H9 (cell line): ENCODE data around the gene RCN1. TPM values are rescaled to one million over a fixed set of nuclear protein-coding genes. Genes with fewer than 3 reads are reported as not detected.
A peak's percentile ranks its signal among the peaks of the same experiment; 100 is the strongest.

Source experiments
- DNase-seq: peaks from one replicate; pipeline ENCODE4 v3.0.0-alpha.2; 2017
- H2AFZ ChIP-seq: one replicate; pipeline ENCODE4 v1.6.1; 2013; ENCODE audit warnings: mild to moderate bottlenecking, low read length, control low read depth, moderate library complexity
- H2AK5ac ChIP-seq: 2 replicates; pipeline ENCODE4 v1.6.1; 2013; ENCODE audit warnings: low read length, control low read depth, mixed read lengths; ENCODE audit not compliant: insufficient read length
- H2BK120ac ChIP-seq: one replicate; pipeline ENCODE4 v1.6.1; 2013; ENCODE audit warnings: low read depth, mild to moderate bottlenecking, low read length, control low read depth, inconsistent platforms; ENCODE audit not compliant: poor library complexity, severe bottlenecking
- H2BK12ac ChIP-seq: 2 replicates; pipeline ENCODE4 v1.6.1; 2013; ENCODE audit warnings: low read length, control low read depth, mixed read lengths, low read depth; ENCODE audit not compliant: insufficient read length
- H2BK15ac ChIP-seq: 2 replicates; pipeline ENCODE4 v1.6.1; 2013; ENCODE audit warnings: low read depth, low read length, control low read depth
- H2BK20ac ChIP-seq: one replicate; pipeline ENCODE4 v1.6.1; 2013; ENCODE audit warnings: low read depth, mild to moderate bottlenecking, low read length, control low read depth, inconsistent platforms; ENCODE audit not compliant: poor library complexity, severe bottlenecking
- H2BK5ac ChIP-seq: 2 replicates; pipeline ENCODE4 v1.6.1; 2013; ENCODE audit warnings: low read length, control low read depth, mixed read lengths; ENCODE audit not compliant: insufficient read length
- H3K14ac ChIP-seq: 2 replicates; pipeline ENCODE4 v1.6.1; 2013; ENCODE audit warnings: low read length, control low read depth; ENCODE audit not compliant: insufficient read depth
- H3K18ac ChIP-seq: 2 replicates; pipeline ENCODE4 v1.6.1; 2013; ENCODE audit warnings: low read depth, mild to moderate bottlenecking, mixed read lengths, low read length, control low read depth; ENCODE audit not compliant: insufficient read length
- H3K23ac ChIP-seq: 2 replicates; pipeline ENCODE4 v1.6.1; 2013; ENCODE audit warnings: low read length, control low read depth, mixed read lengths, low read depth; ENCODE audit not compliant: insufficient read length
- H3K23me2 ChIP-seq: 2 replicates; pipeline ENCODE4 v1.6.1; 2013; ENCODE audit warnings: low read depth, mild to moderate bottlenecking, mixed read lengths, low read length, control low read depth; ENCODE audit not compliant: insufficient read length, poor library complexity, severe bottlenecking
- H3K27ac ChIP-seq: 2 replicates; pipeline ENCODE4 v1.5.1; 2013; ENCODE audit warnings: low read length, control low read depth, mixed read lengths, low read depth; ENCODE audit not compliant: insufficient read length
- H3K27me3 ChIP-seq: 2 replicates; pipeline ENCODE4 v1.6.1; 2013; ENCODE audit warnings: low read length, control low read depth, inconsistent platforms; ENCODE audit not compliant: insufficient read depth
- H3K4ac ChIP-seq: 2 replicates; pipeline ENCODE4 v1.6.1; 2013; ENCODE audit warnings: low read depth, mild to moderate bottlenecking, control low read depth, inconsistent platforms, low read length, moderate library complexity
- H3K4me1 ChIP-seq: 2 replicates; pipeline ENCODE4 v1.6.1; 2013; ENCODE audit warnings: low read length, control low read depth, inconsistent platforms; ENCODE audit not compliant: insufficient read depth
- H3K4me2 ChIP-seq: 2 replicates; pipeline ENCODE4 v1.6.1; 2013; ENCODE audit warnings: low read length, control low read depth, mixed read lengths; ENCODE audit not compliant: insufficient read length, insufficient read depth
- H3K56ac ChIP-seq: 2 replicates; pipeline ENCODE4 v1.6.1; 2013; ENCODE audit warnings: low read depth, mild to moderate bottlenecking, mixed read lengths, low read length, control low read depth; ENCODE audit not compliant: insufficient read length
- H3K79me1 ChIP-seq: 2 replicates; pipeline ENCODE4 v1.6.1; 2013; ENCODE audit warnings: low read depth, mild to moderate bottlenecking, moderate library complexity, low read length, control low read depth, inconsistent platforms; ENCODE audit not compliant: insufficient read depth, poor library complexity, severe bottlenecking
- H3K79me2 ChIP-seq: 2 replicates; pipeline ENCODE4 v1.6.1; 2013; ENCODE audit warnings: low read length, control low read depth, inconsistent platforms; ENCODE audit not compliant: insufficient read depth
- H3K9ac ChIP-seq: 2 replicates; pipeline ENCODE4 v1.6.1; 2013; ENCODE audit warnings: low read length, control low read depth, mixed read lengths; ENCODE audit not compliant: insufficient read length; ENCODE audit errors: extremely low read depth
- H3K9me3 ChIP-seq: one replicate; pipeline ENCODE4 v1.6.1; 2013; ENCODE audit warnings: low read depth, low read length, inconsistent platforms; ENCODE audit not compliant: control insufficient read depth
- H3T11ph ChIP-seq: one replicate; pipeline ENCODE4 v1.6.1; 2013; ENCODE audit warnings: mild to moderate bottlenecking, low read length, control low read depth, inconsistent platforms
- H4K20me1 ChIP-seq: one replicate; pipeline ENCODE4 v1.6.1; 2013; ENCODE audit not compliant: control insufficient read depth, insufficient read length, insufficient read depth
- H4K5ac ChIP-seq: 2 replicates; pipeline ENCODE4 v1.6.1; 2013; ENCODE audit warnings: low read depth, mild to moderate bottlenecking, mixed read lengths, low read length, control low read depth; ENCODE audit not compliant: insufficient read length
- H4K8ac ChIP-seq: replicated peaks from 2 replicates; pipeline ENCODE4 v1.6.1; 2013; ENCODE audit warnings: low read length, control low read depth, mixed read lengths, low read depth; ENCODE audit not compliant: insufficient read length
- H4K91ac ChIP-seq: 2 replicates; pipeline ENCODE4 v1.6.1; 2013; ENCODE audit warnings: low read depth, mild to moderate bottlenecking, moderate library complexity, mixed read lengths, low read length, control low read depth; ENCODE audit not compliant: insufficient read length
- H3K27ac Mint-ChIP-seq, 3 experiments: 2 replicates in 2 of 3; 3 replicates in 1 of 3; pipeline ENCODE4 v1.8.0; 2020 to 2021; ENCODE audit warnings: mixed read lengths in 3 of 3, mild to moderate bottlenecking in 1 of 3, moderate library complexity in 1 of 3
- H3K27me3 Mint-ChIP-seq: 2 replicates; pipeline ENCODE4 v1.8.0; 2021; ENCODE audit warnings: low read depth, mild to moderate bottlenecking, moderate library complexity, mixed read lengths
- H3K36me3 Mint-ChIP-seq, 3 experiments: 2 replicates in 2 of 3; 3 replicates in 1 of 3; pipeline ENCODE4 v1.8.0; 2020 to 2021; ENCODE audit warnings: low read depth in 3 of 3, mixed read lengths in 3 of 3; ENCODE audit not compliant: insufficient read depth in 1 of 3
- H3K4me1 Mint-ChIP-seq, 2 experiments: 2 replicates each; pipeline ENCODE4 v1.8.0; 2020; ENCODE audit warnings: mixed read lengths in 2 of 2
- H3K4me3 Mint-ChIP-seq, 2 experiments: 2 replicates in 1 of 2; 3 replicates in 1 of 2; pipeline ENCODE4 v1.8.0; 2020 to 2021; ENCODE audit warnings: mild to moderate bottlenecking in 2 of 2, mixed read lengths in 2 of 2, moderate library complexity in 1 of 2
- H3K9me3 Mint-ChIP-seq, 2 experiments: 2 replicates in 1 of 2; 3 replicates in 1 of 2; pipeline ENCODE4 v1.8.0; 2020; ENCODE audit warnings: mild to moderate bottlenecking in 2 of 2, mixed read lengths in 2 of 2, moderate library complexity in 1 of 2
- WGBS: extraction: QIAGEN DNeasy Blood & Tissue Kit; methylation state at CpG from one replicate; pipeline ENCODE4 v1.1.7; 2013; ENCODE audit warnings: missing lambda C conversion rate, low lambda C conversion rate, mixed read lengths; ENCODE audit not compliant: insufficient read length; ENCODE audit errors: extremely low coverage; 5-methylcytosine and 5-hydroxymethylcytosine counted together
- total RNA-seq: library from RNA; stranded (reverse); gene quantifications from 2 replicates; pipeline ENCODE4 v1.2.1, GENCODE V29; 2021
- TF ChIP-seq, protein P1 (sequence below): fragments of 200-600 bp; sonication (generic); conservative IDR thresholded peaks from 3 replicates; pipeline ENCODE4 v1.8.0; 2021; ENCODE audit warnings: antibody characterized with exemption, mild to moderate bottlenecking

Gene RCN1
- total RNA-seq, 1 experiment from 2014 or later = 109 TPM

- Histone ChIP-seq H3K9ac (no peak overlapping the region), H4K5ac (no peak overlapping the region), H3K79me1 (no peaks in the 10 kb centered on the region), H3K27ac (no peak overlapping the region), H2BK12ac (no peak overlapping the region), H3K23me2 (no peaks in the 10 kb centered on the region), H3K56ac (no peak overlapping the region), H2AFZ (no peak overlapping the region), H3K4ac (no peak overlapping the region), H2BK5ac (no peak overlapping the region), H4K20me1 (no peaks in the 10 kb centered on the region), H4K91ac (no peak overlapping the region), H3K79me2 (no peaks in the 10 kb centered on the region), H2BK120ac (no peak overlapping the region), H3K14ac (no peak overlapping the region), H3K27me3 (no peaks in the 10 kb centered on the region; the same call in 1 of the 2 replicates), H3T11ph (no peak overlapping the region), H3K9me3 (no peaks in the 10 kb centered on the region), H4K8ac (no peak overlapping the region), H2BK15ac (no peak overlapping the region), H3K18ac (no peak overlapping the region), H2AK5ac (no peak overlapping the region), H3K4me2 (no peak overlapping the region), H3K4me1 (no peaks in the 10 kb centered on the region), H2BK20ac (no peak overlapping the region), H3K23ac (no peak overlapping the region)
- H3K27ac Mint-ChIP-seq = peak overlapping the region in 1 of 3 experiments; percentile 7; a peak in 1 of 7 replicates
- H3K36me3 Mint-ChIP-seq = no peaks in the 10 kb centered on the region
- no CpG with 5 or more reads among the region's 10 CpGs for WGBS
- H3K4me3 Mint-ChIP-seq = no peak overlapping the region
- H3K4me1 Mint-ChIP-seq = peaks cover 14 to 15% of the 10 kb centered on the region in 2 experiments
- peaks cover 3% of the 10 kb centered on the region; the same call in 1 of the 2 replicates for H3K27me3 Mint-ChIP-seq
- peaks cover 2 to 3% of the 10 kb centered on the region in 2 experiments; a peak in 2 of 5 replicates for H3K9me3 Mint-ChIP-seq
- DNase-seq = no peak
- TF ChIP-seq, protein P1, sequence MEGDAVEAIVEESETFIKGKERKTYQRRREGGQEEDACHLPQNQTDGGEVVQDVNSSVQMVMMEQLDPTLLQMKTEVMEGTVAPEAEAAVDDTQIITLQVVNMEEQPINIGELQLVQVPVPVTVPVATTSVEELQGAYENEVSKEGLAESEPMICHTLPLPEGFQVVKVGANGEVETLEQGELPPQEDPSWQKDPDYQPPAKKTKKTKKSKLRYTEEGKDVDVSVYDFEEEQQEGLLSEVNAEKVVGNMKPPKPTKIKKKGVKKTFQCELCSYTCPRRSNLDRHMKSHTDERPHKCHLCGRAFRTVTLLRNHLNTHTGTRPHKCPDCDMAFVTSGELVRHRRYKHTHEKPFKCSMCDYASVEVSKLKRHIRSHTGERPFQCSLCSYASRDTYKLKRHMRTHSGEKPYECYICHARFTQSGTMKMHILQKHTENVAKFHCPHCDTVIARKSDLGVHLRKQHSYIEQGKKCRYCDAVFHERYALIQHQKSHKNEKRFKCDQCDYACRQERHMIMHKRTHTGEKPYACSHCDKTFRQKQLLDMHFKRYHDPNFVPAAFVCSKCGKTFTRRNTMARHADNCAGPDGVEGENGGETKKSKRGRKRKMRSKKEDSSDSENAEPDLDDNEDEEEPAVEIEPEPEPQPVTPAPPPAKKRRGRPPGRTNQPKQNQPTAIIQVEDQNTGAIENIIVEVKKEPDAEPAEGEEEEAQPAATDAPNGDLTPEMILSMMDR = no peak
Measured at GRCh38 chr11:32113200-32113919, 22.5 kb downstream of the RCN1 start.
